ENCODE data around the gene TSNAX.
"Not testable (repeated sequence)": the region's sequence is repeated elsewhere in the genome, so short reads cannot be mapped to it uniquely, and the experiment has no call there.

Gene TSNAX, protein sequence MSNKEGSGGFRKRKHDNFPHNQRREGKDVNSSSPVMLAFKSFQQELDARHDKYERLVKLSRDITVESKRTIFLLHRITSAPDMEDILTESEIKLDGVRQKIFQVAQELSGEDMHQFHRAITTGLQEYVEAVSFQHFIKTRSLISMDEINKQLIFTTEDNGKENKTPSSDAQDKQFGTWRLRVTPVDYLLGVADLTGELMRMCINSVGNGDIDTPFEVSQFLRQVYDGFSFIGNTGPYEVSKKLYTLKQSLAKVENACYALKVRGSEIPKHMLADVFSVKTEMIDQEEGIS

DNA sequence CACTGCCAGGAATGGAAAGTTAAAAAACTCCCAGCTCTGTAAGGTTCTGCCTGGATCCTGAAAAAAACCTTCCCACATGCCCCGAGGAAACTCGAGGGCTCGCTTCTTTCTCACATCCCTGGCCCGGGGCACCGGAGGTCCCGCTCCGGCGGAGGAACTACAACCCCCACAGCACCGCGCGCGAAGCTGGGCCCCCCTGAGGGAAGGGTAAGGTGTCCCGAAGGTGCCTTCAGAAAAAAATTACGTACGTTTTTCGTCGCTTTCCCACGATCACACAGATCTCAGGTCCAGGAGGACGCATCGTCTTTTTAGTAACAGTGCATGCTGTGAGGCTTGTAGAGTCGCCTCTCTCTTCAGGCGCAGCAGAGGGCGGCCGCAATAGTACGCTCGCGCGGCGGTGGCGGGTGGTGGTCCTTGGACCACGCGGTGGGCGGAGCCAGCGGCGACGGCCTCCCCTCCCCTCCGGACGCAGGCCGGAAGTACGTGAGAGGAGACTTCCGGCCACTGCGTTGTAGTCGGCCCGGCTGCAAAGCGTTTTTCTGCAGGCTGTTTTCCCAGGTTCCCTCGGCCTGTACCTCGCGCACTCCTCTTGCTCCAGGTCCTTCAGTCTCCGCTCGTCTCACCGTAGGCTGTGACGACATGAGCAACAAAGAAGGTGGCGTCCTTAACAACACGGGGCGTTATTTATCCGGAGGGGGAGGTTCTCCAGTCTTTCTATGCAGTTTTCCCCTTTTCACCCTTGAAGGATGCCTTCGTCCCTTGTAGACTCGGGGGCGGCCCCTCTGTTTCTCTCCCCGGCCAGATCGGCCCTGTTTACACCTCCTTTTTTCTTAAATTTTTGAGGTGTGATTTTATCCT is at the start of gene TSNAX:
Gene TSNAX (plus strand): TSS at position 498 of the 858 bp plus-strand sequence. CDS start 142 bp downstream, at position 640.
- FAIRE-seq = peak; percentile 15

DNA sequence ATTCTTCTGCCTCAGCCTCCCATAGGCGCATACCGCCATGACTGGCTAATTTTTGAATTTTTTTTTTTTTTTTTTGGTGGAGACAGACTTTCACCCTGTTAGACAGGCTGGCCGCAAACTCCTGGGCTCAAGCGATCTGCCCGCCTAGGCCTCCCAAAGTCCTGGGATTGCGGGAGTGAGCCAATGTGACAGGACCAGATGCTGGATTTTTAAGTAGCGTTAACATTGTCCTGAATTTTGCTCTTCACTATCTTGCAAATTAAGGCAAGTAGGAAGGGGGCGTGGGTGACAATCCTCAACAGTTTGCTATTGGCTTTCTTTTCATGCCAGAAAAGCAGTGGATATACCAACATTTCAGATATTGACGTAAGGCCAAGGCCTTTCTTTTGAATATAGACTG is 49.7 kb upstream of the TSNAX start:
- no peak for FAIRE-seq

DNA sequence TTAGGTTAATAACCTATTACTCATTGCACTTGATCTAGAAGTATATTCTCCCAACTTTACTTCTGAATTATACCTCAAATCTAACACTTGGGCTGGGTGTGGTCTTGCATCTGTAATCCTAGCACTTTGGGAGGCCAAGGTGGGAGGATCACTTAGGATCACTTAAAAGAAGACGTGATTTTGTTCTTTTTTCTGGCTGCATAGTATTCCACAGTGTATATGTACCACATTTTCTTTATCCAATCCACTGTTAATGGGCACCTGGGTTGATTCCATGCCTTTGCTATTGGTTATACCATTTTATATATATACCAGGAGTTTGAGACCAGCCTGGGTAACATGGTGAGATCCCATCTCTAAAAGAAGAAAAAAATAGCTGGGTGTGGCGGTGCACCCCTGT is 48.5 kb upstream of the TSNAX start:
- FAIRE-seq = no peak

DNA sequence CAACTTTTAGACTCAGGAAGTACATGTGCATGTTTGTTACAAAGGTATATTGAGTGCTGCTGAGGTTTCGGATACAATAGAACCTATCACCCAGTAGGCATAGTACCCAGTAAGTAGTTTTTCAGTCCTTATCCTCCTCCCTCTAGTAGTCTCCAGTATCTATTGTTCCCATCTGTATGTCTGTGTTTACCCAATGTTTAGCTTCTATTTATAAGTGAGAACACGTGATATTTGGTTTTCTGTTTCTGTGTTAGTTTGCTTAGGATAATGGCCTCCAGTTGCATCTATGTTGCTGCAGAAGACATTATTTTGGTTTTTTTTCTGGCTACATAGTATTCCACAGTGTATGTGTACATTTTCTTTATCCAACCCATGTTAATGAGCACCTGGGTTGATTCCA is 47.2 kb upstream of the TSNAX start:
- no peak for FAIRE-seq

DNA sequence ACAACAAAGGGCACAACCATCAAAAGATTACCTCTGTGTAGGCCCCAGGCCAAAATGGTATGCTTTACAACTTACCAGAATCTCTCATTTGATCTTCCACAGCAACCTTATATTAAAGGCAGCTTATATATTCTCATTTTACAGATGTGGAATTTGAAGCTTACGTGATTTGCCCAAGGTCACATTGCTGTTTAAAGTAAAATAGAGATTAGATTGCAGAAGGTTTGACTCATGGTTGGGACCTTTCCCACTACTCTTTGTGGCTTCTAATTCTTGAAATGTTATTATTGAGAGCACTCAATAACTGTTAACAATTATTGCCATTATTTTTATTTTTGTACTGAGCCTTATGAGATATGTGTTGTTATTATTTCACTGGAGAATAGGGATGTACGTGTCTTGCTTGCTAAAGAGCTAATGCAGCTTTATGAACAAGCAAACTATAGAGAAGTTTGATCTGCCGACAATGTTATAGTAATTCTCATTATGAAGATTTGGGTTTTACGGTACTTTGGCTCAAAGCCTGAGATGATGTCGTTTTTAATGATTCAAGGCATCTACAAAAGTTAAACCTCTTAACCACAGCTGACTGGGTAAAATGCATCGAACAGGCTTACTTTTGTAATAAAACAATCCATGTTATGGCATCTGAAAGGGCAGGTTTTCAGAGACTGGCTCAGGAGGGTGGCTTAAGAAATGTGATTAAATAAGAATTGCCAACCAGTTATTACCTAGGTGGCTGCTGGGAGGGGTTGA is 43.3 kb upstream of the TSNAX start:
- FAIRE-seq = no peak

DNA sequence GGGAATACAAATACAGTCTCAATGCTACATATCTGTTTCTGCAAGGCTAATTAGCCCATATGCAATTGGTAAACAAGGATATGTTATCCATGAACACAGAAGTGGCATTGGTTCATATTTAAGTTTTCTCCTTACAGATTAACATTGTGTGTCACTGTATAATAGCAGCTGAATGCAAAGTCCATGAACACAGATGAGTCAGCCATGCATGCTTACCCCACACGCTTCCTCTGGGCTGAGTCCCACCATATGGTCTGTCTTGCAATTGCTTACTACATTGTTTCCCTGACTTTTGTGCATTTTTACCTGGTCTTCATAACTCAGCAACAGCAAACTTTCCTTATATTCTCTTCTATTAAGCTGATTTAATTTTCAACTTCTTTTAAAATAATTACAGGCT is 41.5 kb upstream of the TSNAX start:
- no peak for FAIRE-seq

DNA sequence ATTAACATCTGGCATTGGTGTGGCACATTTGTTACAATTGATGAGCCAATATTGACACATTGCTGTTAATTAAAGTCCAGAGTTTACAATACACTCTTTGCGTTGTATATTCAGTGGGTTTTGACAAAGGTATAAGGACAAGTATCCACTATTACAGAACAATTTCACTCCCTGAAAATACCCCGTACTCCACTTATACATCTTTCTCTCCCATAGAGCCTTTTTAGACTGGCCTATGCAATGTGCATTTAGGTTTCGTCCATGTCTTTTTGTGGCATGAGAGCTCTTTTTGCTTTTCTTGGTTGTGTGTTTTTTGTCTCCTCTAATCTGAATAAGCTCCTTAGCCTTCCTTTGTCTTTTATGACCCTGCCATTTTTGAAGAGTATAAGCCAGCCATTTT is 40.6 kb upstream of the TSNAX start:
- no peak for FAIRE-seq

DNA sequence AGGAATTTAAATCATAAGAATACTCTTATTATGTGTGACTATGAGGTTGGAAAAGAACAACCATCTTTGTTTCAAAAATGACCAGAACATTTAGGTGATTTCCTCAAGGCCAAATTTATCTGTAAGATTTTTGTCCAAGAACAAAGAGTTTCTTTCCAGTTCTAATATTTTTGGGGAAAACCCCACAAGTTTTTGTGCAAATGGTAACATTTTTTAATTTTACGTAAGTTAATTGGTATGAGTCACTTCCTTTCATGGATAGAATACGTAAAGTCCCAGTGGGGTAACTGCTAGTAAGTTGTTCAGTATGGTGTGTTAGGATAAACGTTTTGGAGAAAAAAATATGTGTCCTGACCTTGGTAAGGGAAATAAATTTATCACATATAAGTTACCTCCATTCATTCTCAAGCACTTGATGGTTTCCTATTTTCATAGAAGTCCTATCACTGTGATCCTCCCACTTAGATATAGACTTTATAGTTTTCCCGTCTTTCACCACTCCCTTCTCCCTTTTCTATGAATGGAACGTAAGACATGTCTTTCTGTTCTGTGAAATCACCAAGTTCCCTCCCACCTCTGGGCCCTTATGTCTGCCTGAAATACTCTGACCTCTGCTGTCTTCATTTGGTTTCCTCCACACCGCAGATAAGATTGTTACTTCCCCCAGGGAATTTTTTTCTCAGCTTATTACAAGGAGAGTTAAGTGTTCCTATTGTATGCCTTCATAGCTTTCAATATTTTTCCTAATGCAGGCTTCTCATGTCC is 34.9 kb upstream of the TSNAX start:
- no peak for FAIRE-seq

DNA sequence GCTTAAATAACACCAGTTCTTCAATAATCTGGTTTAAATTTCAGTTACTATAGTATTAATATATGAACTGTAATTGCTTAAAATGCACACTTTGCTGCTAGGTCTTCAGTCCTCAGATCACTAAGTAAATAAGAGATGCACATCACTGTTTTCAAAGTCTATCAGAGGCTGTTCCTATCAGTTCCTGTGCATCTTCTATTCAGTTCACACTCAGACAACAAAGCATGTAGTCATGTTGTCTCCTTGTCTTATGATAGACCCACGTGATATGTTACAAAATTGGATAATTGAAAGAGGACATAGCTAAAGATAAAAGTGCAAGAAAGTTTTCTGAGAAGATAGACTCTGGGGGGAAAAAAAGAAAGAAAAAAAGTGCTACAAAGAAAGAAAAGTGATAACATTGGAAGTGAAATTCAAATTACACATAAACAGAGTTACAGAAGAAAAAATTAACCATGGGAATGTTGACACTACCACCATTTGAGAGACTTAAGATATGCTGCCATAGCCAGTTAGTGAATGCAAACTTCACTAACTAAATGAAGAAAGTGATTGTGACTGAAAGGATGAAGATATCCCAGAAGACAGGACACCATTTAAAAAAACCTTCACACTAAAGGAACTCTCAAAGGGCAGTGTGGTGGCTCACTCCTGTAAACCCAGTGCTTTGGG is 33.9 kb upstream of the TSNAX start:
- FAIRE-seq = no peak

DNA sequence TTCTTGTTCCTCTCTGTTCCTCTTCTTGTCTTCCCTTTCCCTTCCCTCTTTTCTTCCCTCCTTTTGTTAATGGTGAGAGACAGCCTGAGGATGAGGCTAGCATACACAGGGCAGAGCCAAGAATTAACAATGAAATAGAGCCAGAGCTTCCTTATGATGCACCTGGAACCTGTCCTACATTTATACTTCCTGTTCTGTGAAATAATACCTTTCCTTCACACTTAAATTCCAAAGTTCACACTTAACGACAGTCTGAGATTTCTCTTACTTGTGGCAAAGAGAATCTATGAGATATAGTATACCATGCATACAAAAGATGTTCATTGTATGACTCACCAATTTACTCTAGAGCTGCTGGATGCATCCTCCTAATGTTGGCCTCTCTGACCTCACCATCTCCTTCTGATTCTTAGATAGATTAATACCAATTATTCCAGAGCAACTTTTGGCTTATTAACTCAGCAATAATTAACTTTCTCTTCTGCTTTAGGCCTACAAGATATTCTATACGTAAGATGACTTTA is 30.8 kb upstream of the TSNAX start:
- no peak for FAIRE-seq

DNA sequence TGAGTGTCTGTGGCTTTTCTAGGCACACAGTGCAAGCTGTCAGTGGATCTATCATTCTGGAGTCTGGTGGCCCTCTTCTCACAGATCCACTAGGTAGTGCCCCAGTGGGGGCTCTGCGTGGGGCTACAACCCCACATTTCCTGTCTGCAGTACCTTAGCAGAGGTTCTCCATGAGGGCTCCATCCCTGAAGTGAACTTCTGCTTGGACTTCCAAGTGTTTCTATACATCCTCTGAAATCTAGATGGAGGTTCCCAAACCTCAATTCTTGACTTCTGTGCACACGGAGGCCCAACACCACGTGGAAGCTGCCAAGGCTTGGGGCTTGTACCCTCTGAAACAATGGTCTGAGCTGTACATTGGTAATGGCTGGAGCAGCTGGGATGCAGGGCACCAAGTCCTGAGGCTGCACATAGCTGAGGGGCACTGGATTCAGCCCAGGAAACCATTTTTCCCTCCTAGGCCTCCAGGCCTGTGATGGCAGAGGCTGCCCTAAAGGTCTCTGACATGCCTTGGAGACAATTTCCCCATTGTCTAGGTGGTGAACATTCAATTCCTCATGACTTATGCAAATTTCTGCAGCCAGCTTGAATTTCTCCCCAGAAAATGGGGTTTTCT is 29.2 kb upstream of the TSNAX start:
- FAIRE-seq = no peak

DNA sequence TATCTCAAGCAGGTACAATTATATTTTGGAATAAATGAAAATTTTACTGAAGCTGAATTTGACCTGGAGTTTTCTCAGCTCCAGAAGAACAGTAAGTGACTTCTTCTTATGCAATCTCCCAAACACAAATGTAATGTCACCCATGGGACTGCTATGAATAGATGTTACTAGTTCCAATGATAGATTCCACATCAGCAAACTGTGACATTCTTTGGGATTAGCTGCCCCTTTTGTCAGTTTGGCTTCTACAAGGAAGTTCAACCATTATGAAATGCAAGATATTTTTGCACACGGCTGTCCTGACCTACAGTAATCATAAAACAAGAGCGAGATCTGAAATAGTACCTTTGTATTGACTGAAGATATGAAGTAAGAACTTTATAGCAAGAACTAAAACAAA is 27.8 kb upstream of the TSNAX start:
- no peak for FAIRE-seq

DNA sequence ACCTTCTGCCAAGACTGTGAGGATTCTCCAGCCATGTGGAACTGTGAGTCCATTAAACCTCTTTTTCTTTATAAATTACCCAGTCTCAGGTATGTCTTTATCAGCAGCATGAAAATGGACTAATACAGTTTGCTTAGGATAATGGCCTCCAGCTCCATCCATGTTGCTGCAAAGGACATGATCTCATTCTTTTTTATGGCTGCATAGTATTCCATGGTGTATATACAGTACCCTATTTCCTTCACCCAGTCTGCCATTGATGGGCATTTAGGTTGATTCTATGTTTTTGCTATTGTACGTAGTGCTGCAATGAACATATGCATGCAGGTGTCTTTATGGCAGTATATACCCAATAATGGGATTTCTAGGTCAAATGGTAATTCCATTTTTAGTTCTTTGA is 25.3 kb upstream of the TSNAX start:
- FAIRE-seq = not testable (repeated sequence)

DNA sequence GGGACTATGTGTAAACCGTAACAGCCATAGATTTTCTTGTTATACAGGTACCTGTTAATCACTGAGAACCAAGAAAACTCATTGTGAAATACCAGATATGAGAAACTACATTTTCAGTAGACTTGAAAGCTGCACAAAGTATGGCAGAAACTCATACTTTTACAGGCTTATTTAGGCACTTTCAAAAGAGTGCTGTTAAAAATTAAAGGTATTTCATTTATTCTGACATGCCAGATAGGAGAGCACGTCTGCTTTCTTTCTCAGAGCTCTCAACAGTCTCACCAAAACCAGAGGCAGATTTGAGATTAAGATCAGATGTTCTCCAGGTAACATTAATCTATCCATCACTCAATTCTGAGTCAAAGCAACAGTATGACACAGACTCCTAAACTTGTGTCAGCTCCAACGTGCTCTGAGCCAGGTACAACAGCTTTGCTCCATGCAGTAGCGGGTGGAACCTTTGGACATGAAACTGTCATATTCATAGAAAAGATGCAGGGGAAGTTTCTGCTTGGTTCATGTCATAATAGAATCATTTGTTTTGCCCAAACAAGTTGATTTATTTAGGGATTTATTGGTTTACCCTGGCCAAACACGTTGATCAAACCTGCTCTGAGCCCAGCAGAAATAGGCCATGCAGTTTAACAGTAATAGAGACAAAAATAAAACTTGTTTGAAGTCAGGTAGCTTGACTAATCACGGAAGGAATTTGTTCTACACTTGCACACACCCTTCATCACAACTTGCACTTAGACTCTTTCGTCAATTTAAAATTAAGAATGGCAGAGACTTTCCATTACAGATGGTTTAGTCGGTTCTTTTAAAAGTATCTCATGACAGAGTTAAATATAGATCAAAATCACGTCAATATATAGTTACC is 20.8 kb upstream of the TSNAX start:
- FAIRE-seq = no peak

DNA sequence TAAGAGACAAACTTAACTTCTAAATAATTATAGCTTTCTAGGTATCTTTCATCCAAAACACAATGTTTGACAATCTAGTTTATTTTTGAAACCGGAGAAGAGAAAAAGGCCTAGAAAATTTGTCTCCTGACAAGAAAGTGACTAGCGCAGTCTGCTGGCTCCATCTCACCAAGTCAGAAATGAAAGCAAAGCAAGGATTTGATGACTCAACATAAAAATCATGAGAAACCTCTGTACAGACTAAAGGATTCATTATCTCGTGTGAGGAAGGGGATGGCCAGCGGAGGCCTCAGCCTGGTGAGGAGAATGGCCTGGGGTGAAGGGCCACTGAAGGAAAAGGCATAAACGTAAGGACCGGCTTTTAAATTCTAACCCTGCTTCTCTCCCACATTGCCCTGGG is 20.0 kb upstream of the TSNAX start:
- FAIRE-seq = no peak

DNA sequence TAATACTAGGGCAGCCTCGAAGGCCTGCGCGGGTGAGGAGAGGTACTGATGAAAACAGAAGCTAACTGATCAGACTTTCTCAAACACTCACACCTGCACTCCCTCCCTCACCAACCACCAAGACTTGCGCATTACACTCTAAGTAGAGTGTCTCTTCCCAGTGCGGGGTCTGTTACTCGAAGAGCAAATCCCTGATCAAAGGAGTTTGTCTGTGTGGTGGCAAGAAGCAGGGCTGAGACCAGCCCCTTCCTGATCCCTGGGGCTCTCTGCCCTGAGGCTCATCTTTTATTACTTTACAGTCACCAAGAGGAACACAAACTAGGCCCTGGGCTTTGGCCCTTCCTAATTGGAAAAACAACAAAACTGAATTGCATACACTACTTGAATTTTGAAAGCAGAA is 19.5 kb upstream of the TSNAX start:
- no peak for FAIRE-seq

DNA sequence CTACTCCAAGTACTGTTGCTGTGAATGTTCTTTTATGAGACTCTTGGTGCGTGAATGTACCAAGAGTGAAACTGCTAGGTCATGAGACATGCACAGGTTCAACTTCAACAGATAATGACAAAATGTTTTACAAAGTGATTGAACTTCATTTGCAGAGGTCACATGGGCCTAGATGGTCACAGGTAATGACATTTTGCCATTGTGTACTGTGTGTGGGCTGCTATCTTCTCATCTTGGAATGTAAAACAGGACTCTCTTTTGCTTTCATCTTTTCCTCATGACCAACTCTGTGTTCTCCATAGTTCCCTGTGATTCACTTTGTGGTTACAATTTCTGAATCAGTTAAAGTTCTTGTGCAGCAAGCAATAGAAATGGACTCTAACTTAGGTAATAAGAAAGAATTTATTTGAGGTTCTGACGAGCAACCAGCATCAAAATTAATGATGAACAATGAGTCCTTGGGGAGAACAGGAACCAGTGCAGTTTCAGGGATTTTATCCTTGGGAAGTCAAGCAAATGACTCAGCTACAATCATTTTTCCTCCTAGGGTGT is 16.2 kb upstream of the TSNAX start:
- no peak for FAIRE-seq

DNA sequence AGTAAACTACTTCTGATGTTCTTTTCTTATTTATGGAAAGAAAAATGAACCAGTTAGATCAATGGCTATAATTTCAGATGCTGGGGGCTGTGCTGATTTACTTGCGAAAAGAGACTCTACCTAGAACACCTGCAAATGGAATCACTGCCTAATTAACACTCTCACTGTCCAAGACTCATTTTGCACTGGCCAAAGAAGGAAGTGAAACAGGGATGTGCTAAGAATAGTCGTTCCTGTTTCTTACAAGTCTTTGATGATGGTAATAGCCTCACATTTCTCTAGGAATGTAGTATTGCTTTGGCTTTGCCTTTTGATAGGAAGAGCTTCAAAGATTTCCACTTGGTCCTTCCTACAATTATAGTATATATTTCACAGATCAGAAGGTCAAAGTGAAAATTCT is 12.7 kb upstream of the TSNAX start:
- FAIRE-seq = no peak

DNA sequence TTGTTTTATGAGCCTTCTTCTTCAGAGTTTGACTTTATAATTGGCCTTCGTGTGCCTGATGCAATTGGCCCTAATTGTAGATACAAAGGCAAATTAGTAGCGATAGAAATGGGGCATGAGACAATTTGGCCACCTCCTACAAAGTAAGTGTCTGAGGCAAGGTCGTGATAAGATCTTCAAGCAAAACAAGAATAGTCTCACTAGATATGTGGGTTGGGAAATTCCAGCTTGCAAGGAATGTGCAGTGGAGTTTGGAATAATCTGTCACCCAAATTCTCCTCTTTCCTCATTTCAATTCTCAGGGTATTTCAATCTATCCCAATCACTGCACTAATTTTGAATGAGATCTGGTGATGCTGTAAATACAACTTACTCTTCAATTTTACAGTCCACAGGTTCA is 11.4 kb upstream of the TSNAX start:
- FAIRE-seq = no peak

DNA sequence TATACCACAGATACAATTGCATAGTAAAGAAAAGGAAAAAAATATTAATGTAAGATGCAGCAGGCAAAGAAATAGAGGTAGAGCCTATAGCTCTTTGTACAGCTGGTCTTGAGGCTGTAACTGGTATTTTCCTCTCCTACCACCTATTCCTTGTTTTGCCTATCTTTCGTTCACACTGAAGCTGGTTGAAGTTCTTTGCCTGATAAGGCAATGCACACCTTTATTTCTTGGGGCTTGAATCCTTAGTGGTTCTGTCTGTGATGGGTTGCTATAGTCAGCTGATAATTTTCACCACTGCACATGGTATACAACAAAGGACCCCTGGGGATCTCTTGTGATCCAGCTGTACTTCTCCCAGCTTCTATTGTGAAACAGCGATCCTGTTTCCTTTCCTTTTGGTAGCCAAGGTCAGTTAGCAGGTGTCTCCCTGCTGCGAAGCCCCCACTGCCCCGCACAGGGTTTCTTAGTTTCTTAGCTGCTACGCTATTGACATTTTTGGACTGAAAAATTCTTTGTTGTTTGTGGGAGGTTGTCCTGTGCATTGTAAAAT is 9.9 kb upstream of the TSNAX start:
- FAIRE-seq = no peak
